ENCODE measurements around the gene NELFB. TPM values are rescaled to one million over a fixed set of nuclear protein-coding genes. Genes with fewer than 3 reads are reported as not detected.
"Not testable (repeated sequence)": the region's sequence is repeated elsewhere in the genome, so short reads cannot be mapped to it uniquely, and the experiment has no call there.

Gene NELFB
- total RNA-seq, 1 donor from 2014 or later, result 37.9 TPM

DNA sequence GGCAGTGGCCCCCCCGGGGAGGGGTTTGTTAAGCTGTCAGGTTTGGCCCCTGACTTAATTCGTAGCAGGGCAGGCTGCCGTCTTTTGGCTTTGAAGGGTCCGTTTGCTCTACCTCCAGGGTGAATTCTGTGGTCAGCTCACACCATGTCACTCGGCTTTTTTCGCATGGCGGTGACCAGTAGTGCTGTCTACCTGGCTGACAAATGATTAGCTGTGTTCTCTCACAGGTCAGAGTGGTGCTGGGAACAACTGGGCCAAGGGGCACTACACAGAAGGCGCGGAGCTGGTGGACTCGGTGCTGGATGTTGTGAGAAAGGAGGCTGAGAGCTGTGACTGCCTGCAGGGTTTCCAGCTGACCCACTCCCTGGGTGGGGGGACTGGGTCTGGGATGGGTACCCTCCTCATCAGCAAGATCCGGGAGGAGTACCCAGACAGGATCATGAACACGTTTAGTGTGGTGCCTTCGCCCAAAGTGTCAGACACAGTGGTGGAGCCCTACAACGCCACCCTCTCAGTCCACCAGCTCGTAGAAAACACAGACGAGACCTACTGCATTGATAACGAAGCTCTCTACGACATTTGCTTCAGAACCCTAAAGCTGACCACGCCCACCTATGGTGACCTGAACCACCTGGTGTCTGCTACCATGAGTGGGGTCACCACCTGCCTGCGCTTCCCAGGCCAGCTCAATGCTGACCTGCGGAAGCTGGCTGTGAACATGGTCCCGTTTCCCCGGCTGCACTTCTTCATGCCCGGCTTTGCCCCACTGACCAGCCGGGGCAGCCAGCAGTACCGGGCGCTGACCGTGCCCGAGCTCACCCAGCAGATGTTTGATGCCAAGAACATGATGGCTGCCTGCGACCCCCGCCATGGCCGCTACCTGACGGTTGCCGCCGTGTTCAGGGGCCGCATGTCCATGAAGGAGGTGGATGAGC is 12.6 kb upstream of the NELFB start:
- DNase-seq (ENCODE audit: missing footprints), result no peak
- intact Hi-C loops (cut with DNase I), result no loop called here
- no peak for ATAC-seq

DNA sequence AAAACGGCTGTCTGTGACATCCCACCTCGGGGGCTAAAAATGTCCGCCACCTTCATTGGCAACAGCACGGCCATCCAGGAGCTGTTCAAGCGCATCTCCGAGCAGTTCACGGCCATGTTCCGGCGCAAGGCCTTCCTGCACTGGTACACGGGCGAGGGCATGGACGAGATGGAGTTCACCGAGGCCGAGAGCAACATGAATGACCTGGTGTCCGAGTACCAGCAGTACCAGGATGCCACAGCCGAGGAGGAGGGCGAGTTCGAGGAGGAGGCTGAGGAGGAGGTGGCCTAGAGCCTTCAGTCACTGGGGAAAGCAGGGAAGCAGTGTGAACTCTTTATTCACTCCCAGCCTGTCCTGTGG is 11.9 kb upstream of the NELFB start:
- intact Hi-C loops (cut with DNase I); DNase-seq (ENCODE audit: missing footprints); ATAC-seq: not testable (repeated sequence)

DNA sequence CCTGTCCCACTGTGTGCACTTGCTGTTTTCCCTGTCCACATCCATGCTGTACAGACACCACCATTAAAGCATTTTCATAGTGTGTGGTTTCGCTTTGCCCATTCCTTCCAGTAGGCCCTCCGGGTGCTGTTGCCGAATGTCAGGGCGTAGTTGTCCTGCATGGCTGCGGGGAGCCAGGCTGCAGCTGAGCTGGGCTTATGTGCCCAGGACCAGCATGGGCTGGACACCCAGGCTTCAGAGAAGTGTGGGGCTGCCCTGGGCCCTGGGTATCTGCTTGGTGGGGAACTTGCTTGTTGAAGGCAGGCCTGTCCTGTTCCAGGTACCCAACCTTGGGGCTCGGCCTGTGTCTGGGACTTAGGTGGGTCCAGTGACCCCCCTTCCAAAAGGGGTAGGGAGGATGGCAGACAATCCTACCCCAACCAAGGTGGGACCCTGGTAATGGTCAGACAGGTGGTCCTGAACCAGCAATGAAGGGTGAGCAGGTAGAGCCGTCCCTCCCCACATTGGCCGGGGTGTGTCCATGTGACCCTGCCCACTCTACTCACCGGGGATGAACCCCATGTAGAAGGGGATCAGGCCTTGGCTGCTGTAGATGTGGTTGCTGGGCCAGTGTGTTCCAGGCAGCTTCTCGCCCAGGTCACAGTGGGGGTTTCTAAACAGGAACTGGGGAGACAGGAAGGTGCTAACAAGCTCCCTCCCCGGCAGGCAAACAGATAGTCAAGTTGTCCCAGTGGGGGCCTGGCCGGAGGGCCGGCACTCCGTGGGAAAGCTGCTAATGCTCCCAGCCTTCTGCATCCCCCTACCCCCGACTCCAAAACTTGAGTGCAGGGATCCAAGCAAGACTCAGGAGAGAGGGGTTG is 11.3 kb upstream of the NELFB start:
- intact Hi-C loops (cut with DNase I), result no loop called here
- no peak for DNase-seq (ENCODE audit: missing footprints)

DNA sequence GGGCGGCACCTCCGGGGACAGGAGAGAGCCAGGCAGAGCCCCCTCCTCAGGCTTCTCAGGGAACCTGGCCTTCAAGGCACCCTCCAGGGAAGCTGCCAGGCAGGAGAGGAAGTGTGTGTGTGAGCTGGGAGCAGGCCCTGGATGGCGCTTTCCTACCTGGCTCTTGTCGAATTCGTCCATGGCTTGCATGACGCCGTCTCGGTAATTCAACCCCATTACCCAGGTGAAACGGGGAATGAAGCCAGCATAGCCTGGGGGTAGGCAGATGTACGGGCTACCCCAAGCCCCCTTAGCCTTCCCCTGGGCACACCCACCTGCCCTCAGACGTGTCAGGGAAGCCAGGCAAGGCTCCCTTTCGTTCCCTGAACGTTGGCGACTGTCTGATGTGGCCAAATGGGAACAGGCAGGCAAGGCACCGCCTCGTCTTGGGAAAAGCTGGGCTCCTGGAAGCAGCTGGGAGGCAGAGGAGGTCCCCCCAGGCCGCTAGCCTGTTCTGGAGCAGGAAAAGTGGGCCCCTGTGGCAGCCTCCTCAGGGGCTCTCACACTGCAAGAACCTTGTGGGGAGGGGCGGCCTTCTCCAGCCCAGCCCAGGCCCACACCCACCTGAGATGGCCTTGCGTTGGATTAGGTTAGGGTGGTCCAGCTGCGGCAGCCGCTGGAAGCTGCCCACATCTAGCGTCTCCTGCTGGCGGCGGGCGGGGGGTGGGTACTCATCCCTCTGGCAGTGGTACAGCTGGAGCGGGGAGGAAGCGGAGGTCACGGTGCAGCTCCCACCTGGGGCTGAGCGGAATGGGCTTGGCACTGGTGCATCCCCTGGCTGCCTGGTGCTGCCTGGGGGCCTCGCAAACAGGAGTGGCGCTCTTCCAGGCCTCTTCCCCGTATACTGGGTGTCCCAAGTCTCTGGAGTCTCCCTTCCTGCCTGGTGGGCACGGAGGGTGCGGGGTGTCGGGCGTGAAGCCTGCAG is 10.4 kb upstream of the NELFB start:
- DNase-seq (ENCODE audit: missing footprints) (no peak), ATAC-seq (no peak)
- intact Hi-C loops (cut with DNase I), result no loop called here

More for the DNA sequence above, 11.3 kb upstream of the NELFB start:
- no peak for ATAC-seq

DNA sequence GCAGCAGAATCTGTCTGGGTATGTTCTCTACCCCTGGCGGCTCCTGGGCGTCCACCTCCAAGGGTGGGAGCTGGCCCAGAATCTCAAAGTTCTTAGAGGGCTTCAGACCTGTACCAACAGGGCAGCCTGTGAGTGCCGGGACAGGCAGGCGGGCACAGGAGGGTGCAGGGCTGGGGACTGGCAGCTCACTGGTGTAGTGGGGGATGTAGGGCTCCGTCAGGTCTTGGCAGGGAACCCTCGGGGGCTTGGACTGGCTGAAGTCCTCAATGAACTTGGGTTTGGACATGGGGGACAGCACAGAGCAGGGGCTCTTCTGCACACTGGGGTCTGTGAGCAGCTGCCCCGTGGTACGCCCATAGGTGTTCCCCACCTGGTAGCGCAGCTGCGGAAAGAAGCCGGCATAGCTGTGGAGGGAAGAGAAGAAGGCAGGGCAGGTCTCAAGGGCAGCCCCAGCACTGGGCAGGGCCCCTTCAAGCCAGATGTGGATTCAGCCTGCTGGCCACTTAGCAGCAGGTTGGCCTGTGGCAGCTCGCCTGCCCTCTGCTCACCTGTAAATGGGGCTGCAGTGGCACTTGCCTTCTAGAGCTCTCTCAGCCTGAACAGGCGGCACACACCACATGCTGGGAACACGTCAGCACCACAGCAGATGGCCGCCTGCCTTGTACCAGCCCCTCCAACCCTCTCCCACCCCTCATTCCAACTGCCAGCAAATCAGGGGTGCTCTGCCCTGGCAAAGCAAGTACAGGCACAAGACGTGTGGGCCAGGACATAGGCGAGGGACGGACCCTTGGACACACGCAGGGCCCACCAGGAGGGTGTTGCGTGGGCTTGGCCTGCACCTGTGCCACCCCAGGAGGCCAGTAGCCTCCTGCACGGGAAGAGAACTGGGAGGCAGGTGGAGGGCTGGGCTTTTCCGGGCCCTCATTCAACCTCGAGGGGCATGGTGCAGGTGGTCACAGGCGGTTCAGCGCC is 9.4 kb upstream of the NELFB start:
- ATAC-seq, result no peak
- intact Hi-C loops (cut with DNase I), result no loop called here
- DNase-seq (ENCODE audit: missing footprints), result no peak

DNA sequence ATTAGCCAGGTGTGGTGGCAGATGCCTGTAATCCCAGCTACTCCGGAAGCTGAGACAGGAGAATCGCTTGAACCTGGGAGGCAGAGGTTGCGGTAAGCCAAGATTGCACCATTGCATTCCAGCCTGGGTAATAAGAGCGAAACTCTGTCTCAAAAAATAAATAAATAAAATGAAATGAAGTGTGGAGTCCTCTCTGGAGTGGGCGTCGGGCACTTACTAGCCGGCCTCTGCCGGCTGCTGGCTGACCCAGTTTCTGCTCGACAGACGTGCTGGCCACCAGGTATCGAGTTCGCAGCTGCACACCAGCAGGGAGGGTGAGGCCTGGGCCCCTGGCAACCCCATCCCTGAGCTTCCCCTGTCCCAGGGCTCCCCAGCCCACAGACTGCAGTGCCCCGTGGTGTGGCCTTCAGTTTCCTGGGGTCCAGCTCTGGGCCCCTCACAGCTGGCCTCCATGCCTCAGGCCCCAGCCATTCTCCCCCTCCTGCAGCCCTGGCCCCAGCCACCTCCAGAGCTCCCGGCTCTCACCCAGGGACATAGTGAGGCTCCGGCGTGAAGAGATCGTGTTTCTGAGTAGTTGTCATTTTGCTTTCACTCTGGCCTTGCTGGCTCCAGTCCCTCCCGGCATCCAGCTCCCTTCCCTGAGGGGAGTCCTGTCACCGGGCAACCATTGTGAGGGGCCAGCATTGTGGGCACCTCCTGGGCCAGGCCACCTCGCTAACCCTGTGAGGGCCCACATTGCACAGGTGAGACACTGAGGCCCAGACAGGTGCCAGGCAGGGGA is 7.8 kb upstream of the NELFB start:
- ATAC-seq, result no peak
- intact Hi-C loops (cut with DNase I), result no loop called here

DNA sequence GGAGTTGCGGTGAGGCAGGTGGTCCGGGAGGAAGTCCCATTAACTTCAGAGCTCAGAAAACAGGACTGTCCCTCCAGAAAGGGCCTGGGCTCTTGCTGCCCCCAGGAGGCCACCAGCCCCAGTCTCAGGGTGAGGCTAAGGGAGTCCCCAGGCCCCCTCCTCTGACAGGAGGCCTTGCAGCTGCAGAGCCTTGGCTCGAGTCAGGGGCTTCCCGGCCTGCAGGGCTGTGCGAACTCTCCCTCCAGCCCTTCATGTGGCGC is 7.3 kb upstream of the NELFB start:
- intact Hi-C loops (cut with DNase I), result no loop called here
- no peak for DNase-seq (ENCODE audit: missing footprints)
- no peak for ATAC-seq

More for the DNA sequence above, 7.8 kb upstream of the NELFB start:
- no peak for DNase-seq (ENCODE audit: missing footprints)

DNA sequence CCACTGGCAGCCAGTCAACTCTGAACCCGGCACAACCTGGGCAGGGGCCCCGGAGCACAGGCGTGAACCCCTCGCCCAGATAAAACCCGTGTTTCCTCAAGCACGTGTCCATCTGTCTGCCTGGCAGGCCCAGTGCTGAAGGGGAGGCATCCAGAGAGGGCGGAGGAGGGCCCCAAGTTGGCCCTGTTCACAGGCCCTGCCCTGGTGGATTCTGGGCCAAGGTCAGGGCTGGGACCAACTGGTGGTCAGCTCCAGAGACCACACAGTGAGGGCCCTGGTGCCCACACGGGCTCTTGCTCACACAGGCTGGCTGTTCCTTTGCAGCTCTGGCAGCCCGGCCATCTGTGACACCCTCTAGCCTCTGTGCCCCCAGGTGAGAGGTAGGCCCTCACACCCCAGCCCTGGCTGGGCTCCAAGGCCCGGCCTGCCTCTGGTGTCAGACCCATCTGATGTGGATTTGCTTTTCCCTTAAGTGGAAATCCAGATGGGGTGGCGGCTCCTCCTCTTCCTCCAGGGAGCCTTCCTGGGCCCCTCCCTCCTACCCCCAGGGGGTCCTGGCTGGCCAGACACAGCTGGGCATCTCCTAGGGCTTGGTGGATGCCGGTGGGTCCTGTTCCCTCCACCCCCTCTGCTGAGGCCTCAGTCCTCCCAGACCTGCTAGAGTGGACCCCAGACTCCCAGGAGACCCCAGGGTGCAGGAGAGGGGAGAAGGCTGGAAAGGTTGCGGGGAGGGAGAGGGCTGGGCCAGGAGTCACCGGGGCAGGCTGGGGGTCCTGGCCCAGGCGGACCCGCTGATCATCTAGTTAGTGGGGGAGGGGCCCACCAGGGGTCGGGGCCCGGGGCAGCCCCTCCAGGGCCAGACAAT is 4.6 kb upstream of the NELFB start:
- ATAC-seq, result peak; percentile 43
- DNase-seq (ENCODE audit: missing footprints), result no peak
- intact Hi-C loops (cut with DNase I), result no loop called here

DNA sequence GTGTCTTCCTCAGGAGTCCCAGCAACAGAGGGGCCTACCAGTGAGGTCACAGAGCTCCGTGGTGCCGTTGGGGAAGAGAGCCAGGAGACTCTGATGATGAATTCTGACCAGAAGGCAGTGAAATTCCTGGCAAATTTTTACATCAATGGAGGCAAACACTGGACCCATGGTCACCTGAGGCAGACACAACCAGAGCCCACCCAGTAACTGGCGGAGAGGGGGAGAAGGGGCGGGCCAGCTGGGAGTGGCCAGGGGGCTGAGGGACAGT is 4.0 kb upstream of the NELFB start, which contains the start of gene STPG3:
Gene STPG3 (plus strand): TSS at position 93 of the 268 bp plus-strand sequence. CDS start 1 bp downstream, at position 94.
- DNase-seq (ENCODE audit: missing footprints), result no peak
- no peak for ATAC-seq
- intact Hi-C loops (cut with DNase I), result no loop called here

DNA sequence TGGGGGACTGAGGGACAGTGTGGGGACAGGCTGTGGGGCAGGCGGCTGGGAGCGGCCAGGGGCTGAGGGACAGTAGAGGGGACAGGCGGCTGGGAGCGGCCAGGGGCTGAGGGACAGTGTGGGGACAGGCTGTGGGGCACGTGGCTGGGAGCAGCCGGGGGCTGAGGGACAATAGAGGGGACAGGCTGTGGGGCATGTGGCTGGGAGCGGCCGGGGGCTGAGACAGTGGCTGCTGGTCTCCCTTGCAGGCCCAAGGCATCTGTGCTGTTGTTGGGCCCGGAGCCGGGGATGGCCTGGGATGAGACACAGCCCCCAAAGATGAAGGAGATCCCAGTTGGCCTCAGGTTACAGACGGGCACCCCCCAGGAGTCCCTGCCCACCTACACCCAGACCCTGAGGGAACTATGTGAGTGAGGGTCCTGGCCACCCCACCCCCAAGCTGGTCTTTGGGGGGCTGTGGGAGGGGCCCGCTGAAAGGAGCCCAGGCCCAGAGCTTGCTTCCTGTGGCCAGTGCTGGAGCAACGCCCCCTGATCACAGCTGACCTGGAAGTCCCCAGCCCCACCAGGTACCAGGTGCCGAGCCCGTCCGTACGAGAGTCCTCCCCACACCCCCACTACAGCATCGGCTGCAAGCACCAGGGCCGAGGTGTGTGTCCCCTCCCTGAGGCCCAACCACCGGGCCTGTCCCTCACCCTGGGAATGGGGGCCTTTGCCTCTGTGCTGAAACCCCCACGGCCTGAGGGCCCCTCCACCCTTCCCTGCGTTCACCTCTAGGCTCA is 3.4 kb upstream of the NELFB start:
- ATAC-seq (no peak), DNase-seq (ENCODE audit: missing footprints) (no peak)
- intact Hi-C loops (cut with DNase I), result no loop called here

DNA sequence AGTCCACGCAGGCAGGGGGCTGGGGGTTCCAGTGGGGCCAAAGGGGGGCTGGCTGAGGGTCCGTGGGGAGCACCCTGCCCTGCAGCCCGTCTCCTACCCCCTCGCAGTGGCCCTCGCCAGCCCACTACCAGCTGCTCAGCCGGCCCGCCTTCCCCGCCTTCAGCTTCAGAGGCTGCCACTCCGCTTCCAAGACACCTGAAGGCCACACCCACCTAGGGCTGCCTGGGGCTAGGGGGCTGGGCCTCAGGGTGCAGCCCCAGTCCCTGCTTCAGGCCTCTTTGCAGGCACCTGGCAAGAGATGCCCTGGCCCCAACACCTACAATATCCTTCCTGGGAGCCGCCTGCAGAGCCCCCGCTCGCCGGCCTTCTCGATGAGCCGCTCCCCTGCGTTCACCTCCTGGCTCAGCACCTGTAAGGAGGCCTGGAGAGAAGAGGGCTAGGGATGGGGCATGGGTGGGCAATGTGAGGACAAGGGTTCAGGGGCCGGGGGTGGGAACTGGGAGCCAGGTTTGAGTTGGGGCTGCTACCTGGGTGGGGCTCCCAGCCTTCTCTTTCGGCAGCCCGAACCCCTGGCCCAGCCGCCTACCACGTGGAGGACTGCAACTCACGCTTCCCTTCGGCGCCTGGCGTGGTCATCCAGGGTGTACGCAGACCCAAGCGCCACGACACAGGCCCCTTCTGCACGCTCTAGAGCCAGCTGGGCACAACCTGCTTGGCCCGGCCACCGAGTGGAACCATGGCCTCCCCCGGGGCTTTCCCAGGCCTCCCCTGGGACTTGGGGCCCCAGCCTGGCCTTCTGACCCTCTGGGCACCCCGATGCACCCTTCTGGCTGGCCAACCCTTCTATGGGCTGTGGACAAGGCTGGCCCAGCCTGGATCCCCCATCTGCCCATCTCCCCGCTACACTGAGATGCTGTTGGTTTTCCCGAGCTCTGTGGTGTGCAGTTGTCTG is 2.3 kb upstream of the NELFB start:
- intact Hi-C loops (cut with DNase I), result no loop called here
- DNase-seq (ENCODE audit: missing footprints) (no peak), ATAC-seq (no peak)

DNA sequence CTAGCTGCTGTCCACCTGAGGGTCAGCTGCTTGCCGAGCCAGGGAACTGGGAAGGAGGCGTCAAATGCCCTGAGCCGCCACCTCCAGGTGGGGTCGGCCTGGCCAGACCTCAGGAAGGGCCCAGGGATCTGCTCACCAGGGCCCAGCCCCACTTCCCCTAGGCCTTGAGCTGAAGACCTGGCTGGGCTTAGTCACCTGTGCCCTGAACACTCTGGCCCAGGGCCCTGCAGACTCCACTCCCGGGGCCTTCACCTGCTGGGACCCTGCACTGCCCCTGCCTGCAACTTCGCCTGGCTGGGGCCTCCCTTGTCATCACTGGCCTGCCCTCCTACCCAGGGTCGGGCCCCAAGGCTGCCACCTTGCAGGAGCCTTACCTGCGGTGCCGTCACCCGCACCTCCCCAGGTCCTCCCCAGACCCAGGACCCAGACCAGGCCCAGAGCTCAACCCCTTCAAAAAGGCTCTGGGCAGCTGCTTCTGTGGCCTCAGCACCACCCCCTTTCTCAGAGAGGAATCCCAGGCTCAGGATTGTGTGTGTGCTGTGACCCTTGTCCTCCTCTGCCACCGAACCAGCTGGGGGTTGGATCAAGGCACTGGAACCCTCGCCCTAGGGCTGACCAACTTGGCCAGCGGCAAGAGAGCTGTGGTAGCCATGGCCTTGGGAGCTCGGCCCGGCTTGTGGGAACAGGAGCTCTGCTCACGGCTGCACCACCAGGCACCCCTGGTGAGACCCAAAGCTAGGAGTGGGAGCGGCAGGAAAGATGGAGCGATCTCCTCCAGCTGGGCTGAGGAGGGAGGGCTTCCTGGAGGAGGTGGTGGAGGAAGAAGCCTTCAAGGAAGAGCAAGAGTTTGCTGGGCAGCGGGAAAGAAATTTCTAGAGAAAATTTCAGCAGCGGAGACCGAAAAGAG is 1.2 kb upstream of the NELFB start:
- ATAC-seq (no peak), DNase-seq (ENCODE audit: missing footprints) (no peak)
- intact Hi-C loops (cut with DNase I), result no loop called here

DNA sequence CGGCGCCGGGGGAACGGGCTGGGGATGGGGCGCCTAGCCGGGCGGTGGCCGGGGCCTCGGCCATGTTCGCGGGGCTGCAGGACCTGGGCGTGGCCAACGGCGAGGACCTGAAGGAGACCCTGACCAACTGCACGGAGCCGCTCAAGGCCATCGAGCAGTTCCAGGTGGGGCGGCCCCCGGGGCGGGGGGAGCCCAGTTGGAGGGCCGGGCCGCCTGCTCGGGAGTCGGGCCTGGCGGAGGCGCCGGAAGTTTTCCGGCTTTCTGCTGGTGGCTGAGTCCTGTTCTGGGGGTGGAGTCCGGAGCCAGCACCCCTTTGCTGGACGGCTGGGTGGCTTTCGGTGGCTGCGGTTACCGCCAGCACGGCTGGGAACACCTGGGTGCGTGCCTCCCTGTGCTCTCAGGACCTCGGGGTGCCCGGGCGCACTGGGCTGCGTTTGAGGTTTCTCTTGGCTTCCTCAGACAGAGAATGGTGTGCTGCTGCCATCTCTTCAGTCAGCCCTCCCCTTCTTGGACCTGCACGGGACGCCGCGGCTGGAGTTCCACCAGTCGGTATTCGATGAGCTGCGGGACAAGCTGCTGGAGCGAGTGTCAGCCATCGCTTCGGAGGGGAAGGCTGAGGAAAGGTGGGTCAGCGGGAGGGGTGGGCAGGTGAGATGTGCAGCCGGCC is 454 bp downstream of the NELFB start:
- intact Hi-C loops (cut with DNase I), result no loop called here
- DNase-seq (ENCODE audit: missing footprints) (peak; percentile 80), ATAC-seq (no peak)

Data from Right ventricle myocardium inferior (tissue), 1 donor.